Activated naive CD8-positive, alpha-beta T cell (primary cell): ENCODE data around the gene PTGES.

Experiments
- H3K27ac Mint-ChIP-seq: one replicate; pipeline ENCODE4 v1.8.0; 2021; ENCODE audit warnings: mixed read lengths
- H3K27me3 Mint-ChIP-seq: one replicate; pipeline ENCODE4 v1.8.0; 2021; ENCODE audit warnings: mixed read lengths
- H3K36me3 Mint-ChIP-seq: one replicate; pipeline ENCODE4 v1.8.0; 2021; ENCODE audit warnings: mixed read lengths
- H3K4me1 Mint-ChIP-seq: one replicate; pipeline ENCODE4 v1.8.0; 2021; ENCODE audit warnings: low read depth, mixed read lengths
- H3K4me3 Mint-ChIP-seq: one replicate; pipeline ENCODE4 v1.8.0; 2021; ENCODE audit warnings: mild to moderate bottlenecking, mixed read lengths
- H3K9me3 Mint-ChIP-seq: one replicate; pipeline ENCODE4 v1.8.0; 2021; ENCODE audit warnings: low read depth, mixed read lengths

PTGES gene

DNA sequence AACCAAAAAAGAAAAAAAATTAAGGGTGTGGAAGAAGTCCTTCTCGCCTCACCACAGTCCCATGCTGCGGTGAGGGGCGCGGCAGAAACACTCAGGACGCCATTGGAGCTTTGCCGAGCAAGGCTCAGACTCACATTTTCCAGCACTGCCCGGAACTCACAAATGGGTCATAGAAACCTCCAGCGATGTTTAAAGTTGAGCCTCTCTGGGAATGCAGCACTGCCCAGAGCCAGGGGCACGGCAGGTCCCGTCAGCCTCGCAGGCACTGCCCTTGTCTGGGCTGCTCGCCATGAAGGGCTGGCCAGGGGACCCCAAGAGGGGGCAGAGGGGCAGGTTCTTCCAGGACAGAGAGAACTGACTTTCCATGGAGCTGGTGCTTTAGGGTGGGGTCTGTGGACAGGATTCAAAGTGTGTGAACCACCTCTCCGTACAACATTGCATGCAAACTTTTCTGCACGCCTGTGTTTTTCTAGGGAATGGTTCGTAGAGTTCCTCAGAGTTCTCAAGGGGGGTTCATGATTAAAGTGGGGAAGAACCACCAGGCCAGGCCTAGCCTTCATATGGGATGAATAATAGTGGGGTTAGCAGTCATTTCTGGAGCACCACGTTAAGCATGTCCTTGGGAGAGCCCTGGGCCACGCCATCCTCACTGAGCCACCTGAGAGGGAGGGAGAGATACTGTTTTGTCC, 49.0 kb downstream of the PTGES start:
- H3K9me3 Mint-ChIP-seq: no peaks in the 10 kb centered on the region
- H3K27me3 Mint-ChIP-seq: peaks cover 7% of the 10 kb centered on the region
- H3K36me3 Mint-ChIP-seq: no peaks in the 10 kb centered on the region
- H3K4me1 Mint-ChIP-seq: no peaks in the 10 kb centered on the region
- no peak overlapping the region for H3K4me3 Mint-ChIP-seq
- no peak overlapping the region for H3K27ac Mint-ChIP-seq

DNA sequence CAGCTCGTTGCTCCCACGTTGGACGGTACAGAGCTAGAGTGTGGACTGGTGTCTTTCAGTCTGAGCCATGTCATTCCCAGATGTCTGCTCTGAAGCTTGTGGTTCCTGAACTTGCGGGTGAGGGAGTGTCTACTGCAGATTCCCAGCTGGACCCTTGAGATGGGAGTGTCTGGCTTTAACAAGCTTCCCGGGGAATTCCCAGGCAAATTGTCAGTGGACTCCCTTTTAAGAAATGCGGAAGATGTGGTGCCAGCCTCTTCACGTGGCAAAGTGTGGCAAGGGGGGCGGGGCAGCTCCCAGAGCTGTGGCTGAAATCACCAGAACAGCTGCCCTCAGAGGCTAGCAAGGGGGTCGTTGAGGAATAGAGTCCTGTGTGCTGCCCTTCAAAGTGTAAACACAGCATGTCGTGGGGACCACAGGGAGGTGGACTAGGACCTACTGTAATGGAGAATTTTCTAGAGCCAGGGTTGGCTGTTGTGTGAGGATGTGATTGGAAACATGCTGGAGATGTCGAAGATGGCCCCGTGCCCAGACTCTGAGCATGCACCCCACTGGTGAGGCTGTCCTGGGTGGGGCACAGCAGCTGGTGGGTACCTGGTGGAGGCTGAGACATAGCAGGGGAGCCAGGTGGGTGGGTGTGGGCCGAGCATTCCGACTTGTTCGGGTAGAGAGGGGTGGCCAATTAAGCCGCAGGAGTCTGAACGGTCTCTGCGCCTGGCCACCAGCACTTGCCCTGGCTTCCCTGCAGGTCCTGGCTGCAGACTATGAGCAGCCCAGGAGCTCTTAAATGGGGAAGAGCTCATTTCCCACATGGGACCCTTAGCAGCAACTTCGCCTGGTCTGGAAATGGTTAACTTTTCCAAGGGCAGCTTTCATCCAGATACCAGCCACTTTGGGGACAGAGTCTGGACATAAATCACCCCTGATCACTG, 50.0 kb downstream of the PTGES start:
- Mint-ChIP-seq H3K27me3 (peaks cover 7% of the 10 kb centered on the region), H3K36me3 (no peaks in the 10 kb centered on the region), H3K4me1 (peaks cover 4% of the 10 kb centered on the region), H3K4me3 (no peak overlapping the region), H3K9me3 (no peaks in the 10 kb centered on the region), H3K27ac (no peak overlapping the region)

DNA sequence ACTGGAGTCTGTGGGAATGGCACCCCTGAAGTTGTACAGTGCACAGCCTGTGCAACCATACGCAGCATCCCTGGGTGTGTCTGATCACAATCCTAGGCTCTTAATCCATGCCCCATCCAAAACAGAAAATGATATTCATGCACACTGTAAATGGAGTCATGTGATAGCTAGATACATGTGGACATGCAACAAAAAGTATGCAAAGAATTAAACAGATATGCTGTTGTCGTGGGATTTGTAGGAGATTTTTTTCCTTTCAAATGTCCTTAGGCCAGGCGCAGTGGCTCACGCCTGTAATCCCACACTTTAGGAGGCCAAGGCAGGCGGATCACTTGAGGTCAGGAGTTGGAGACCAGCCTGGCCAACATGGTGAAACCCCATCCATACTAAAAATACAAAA, 51.3 kb downstream of the PTGES start:
- Mint-ChIP-seq H3K27me3 (peaks cover 7% of the 10 kb centered on the region), H3K9me3 (no peaks in the 10 kb centered on the region), H3K27ac (no peak overlapping the region), H3K36me3 (no peaks in the 10 kb centered on the region), H3K4me1 (peaks cover 6% of the 10 kb centered on the region), H3K4me3 (no peak overlapping the region)

- Mint-ChIP-seq H3K9me3 (no peaks in the 10 kb centered on the region), H3K27me3 (peaks cover 7% of the 10 kb centered on the region), H3K4me3 (no peak overlapping the region)
These were observed 51.8 kb downstream of the PTGES start for GRCh38 chr9:129701054-129701453.

DNA sequence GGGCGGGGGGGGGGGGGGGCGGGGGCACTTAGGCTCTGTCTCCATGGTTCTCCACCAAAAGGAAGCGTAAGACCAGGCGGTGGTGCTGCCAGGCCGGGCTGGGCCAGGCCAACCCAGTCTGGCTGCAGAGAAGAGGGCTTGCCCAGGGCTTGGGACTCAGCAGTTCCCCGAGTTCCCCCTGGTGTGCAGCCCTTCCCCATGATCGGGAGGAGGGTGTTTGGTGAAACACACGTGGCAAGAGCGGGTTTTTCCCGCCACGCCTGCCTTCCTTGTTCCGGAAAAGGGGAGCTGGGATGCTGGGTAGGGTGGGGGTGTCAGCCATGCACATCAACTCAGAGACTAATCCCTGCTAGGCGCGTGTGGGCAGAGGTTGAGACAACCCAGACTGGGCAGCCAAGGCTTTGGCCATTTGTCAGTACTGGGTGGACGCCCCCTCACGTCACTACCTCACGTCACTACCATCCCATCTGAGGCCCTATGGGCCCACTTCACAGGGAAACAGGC, 54.5 kb downstream of the PTGES start:
- no peaks in the 10 kb centered on the region for H3K9me3 Mint-ChIP-seq
- H3K27ac Mint-ChIP-seq: peak overlapping the region; percentile 66
- peaks cover 11% of the 10 kb centered on the region for H3K27me3 Mint-ChIP-seq
- H3K36me3 Mint-ChIP-seq: no peaks in the 10 kb centered on the region
- H3K4me3 Mint-ChIP-seq: peak overlapping the region; percentile 47
- H3K4me1 Mint-ChIP-seq: peaks cover 6% of the 10 kb centered on the region

More at GRCh38 chr9:129701054-129701453, 51.8 kb downstream of the PTGES start:
- no peaks in the 10 kb centered on the region for H3K36me3 Mint-ChIP-seq
- no peak overlapping the region for H3K27ac Mint-ChIP-seq
- H3K4me1 Mint-ChIP-seq: peaks cover 6% of the 10 kb centered on the region

- Mint-ChIP-seq H3K27me3 (peaks cover 11% of the 10 kb centered on the region), H3K4me3 (peak overlapping the region; percentile 73), H3K36me3 (no peaks in the 10 kb centered on the region), H3K4me1 (peaks cover 6% of the 10 kb centered on the region), H3K27ac (peak overlapping the region; percentile 83), H3K9me3 (no peaks in the 10 kb centered on the region)
These were observed 55.1 kb downstream of the PTGES start for GRCh38 chr9:129697656-129698253.

- no peaks in the 10 kb centered on the region for H3K9me3 Mint-ChIP-seq
- H3K27me3 Mint-ChIP-seq: peaks cover 11% of the 10 kb centered on the region
- H3K4me3 Mint-ChIP-seq: peak overlapping the region; percentile 83
- H3K4me1 Mint-ChIP-seq: peaks cover 6% of the 10 kb centered on the region
- peak overlapping the region; percentile 89 for H3K27ac Mint-ChIP-seq
- no peaks in the 10 kb centered on the region for H3K36me3 Mint-ChIP-seq
These were observed 55.7 kb downstream of the PTGES start for GRCh38 chr9:129696944-129697655.

DNA sequence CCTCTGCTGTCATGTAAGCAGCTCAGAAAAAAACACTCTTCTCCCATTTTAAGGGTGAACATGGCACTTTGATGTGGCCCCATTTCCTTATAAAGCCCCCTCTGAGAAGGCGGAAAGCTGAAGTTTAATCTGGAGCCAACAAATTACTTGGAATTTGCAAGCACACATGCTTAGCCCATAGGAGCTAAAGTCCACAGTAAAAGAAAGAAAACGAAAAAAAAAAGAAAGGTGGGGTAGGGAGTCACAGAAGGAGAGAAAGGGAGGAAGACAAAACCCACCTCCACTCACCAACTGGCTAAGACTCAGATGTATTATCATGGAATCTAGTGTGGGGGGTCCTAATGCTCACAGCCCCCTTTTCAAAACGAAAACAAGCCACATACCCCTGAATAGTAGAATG, 57.0 kb downstream of the PTGES start:
- Mint-ChIP-seq H3K36me3 (no peaks in the 10 kb centered on the region), H3K4me1 (peaks cover 6% of the 10 kb centered on the region), H3K4me3 (peak overlapping the region; percentile 40), H3K27me3 (peaks cover 11% of the 10 kb centered on the region), H3K27ac (peak overlapping the region; percentile 41), H3K9me3 (no peaks in the 10 kb centered on the region)

DNA sequence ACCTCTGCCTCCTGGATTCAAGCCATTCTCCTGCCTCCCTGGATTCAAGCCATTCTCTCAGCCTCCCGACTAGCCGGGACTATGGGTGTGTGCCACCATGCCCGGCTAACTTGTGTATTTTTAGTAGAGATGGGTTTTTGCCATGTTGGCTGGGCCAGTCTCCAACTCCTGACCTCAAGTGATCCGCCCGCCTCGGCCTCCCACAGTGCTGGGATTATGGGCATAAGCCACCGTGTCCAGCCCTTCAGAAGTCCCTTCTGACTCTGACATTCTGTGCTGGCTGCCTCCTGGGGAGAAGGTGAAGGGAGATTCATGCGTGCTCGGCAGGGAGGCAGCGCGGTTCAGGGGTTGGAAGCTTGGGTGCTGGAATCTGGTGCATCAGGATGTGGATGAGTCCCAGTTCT, 58.6 kb downstream of the PTGES start:
- Mint-ChIP-seq H3K27ac (no peak overlapping the region), H3K4me1 (peaks cover 6% of the 10 kb centered on the region), H3K36me3 (no peaks in the 10 kb centered on the region), H3K27me3 (peaks cover 5% of the 10 kb centered on the region), H3K4me3 (no peak overlapping the region), H3K9me3 (no peaks in the 10 kb centered on the region)

DNA sequence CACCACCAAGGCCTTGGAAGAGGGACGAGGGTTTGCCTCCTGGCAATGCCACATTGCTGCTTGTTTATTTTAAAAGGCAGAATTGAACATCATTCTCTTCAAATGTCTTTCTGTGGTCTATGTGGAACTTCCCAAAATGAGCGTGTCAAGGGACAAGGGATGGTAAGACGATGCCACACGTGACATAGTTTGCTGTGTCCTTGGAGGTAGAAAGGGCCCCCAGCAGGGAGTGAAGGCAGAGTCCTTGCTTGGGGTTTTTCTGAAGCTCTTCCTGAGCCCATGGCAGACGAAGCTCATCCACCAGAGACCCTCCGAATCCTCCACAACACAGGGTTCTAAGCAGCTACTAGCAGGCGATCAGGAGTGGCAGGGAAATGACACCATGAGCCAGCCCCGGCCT, 59.1 kb downstream of the PTGES start:
- H3K27me3 Mint-ChIP-seq: peaks cover 5% of the 10 kb centered on the region
- peaks cover 6% of the 10 kb centered on the region for H3K4me1 Mint-ChIP-seq
- H3K36me3 Mint-ChIP-seq: no peaks in the 10 kb centered on the region
- no peak overlapping the region for H3K27ac Mint-ChIP-seq
- no peak overlapping the region for H3K4me3 Mint-ChIP-seq
- no peaks in the 10 kb centered on the region for H3K9me3 Mint-ChIP-seq

DNA sequence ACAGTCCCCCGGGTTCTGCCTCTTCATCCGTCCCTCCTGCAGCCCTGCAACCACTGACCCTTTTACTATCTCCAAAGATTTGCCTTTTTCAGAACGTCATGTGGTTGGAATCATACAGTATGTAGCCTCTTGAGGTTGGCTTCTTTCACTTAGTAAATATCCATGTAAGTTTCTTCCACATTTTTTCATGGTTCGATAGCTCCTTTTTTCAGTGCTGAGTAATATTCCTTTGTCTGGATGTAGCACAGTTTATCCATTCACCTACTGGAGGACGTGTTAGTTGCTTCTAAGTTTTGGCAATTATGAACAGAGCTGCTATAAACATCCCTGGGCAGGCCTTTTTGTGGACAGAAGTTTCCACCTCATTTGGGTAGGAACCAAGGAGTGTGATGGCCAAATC, 60.3 kb downstream of the PTGES start:
- Mint-ChIP-seq H3K27me3 (peaks cover 5% of the 10 kb centered on the region), H3K9me3 (no peaks in the 10 kb centered on the region), H3K27ac (no peak overlapping the region), H3K4me1 (peaks cover 2% of the 10 kb centered on the region), H3K36me3 (no peaks in the 10 kb centered on the region), H3K4me3 (no peak overlapping the region)
